ENCODE results near the gene SLC6A13. TPM values are rescaled to one million over a fixed set of nuclear protein-coding genes. Genes with fewer than 3 reads are reported as not detected.

Gene SLC6A13
- total and polyA plus RNA-seq, 2 experiments from 2014 or later = 3.8 to 5.9 TPM

- 95% methylated on average over 6 of the region's 6 CpGs for WGBS (ENCODE audit: low lambda C conversion rate, missing lambda C conversion rate)
- H3K4me1 ChIP-seq (ENCODE audit: insufficient read depth) = peaks cover 4% of the 10 kb centered on the region
Measured at GRCh38 chr12:272942-273341, 10.3 kb upstream of the SLC6A13 start.

GRCh38 chr12:271161-271560, 8.5 kb upstream of the SLC6A13 start:
- WGBS (ENCODE audit: low lambda C conversion rate, missing lambda C conversion rate) = 93% methylated on average over 4 of the region's 4 CpGs
- DNase-seq (ENCODE audit: low spot score) = no peak
- TF ChIP-seq EZH2phosphoT487 (IDR thresholded peaks at IDR 0.05; ENCODE audit: low read depth, severe bottlenecking, unreplicated experiment) (no peak), CTCF (IDR thresholded peaks at IDR 0.05; ENCODE audit: poor library complexity) (no peak), EZH2 (IDR thresholded peaks at IDR 0.05; ENCODE audit: borderline replicate concordance) (no peak)

More at GRCh38 chr12:272942-273341, 10.3 kb upstream of the SLC6A13 start:
- H3K79me2 ChIP-seq = no peaks in the 10 kb centered on the region
- DNase-seq (ENCODE audit: low spot score) = no peak
- no peaks in the 10 kb centered on the region for H3K9me2 ChIP-seq (replicated peaks; ENCODE audit: insufficient read depth)
- H2AFZ ChIP-seq = no peak overlapping the region
- no peaks in the 10 kb centered on the region for H3K36me3 ChIP-seq (replicated peaks; ENCODE audit: insufficient read depth, low read depth)
- no peaks in the 10 kb centered on the region for H3K27me3 ChIP-seq
- H4K20me1 ChIP-seq (ENCODE audit: insufficient read depth, poor library complexity, severe bottlenecking) = no peaks in the 10 kb centered on the region
- no peak overlapping the region for H3K4me3 ChIP-seq
- no peaks in the 10 kb centered on the region for H3K9me3 ChIP-seq (ENCODE audit: low read depth)
- no peak overlapping the region for H3K4me2 ChIP-seq
- H3K27ac ChIP-seq = no peak overlapping the region
- TF ChIP-seq CTCF (IDR thresholded peaks at IDR 0.05; ENCODE audit: poor library complexity) (no peak), EZH2 (IDR thresholded peaks at IDR 0.05; ENCODE audit: borderline replicate concordance) (no peak), EZH2phosphoT487 (IDR thresholded peaks at IDR 0.05; ENCODE audit: low read depth, severe bottlenecking, unreplicated experiment) (no peak)

GRCh38 chr12:269191-269590, 6.6 kb upstream of the SLC6A13 start:
- Histone ChIP-seq H3K4me3 (no peak overlapping the region), H3K27ac (no peak overlapping the region), H3K9me3 (ENCODE audit: low read depth) (no peaks in the 10 kb centered on the region), H3K79me2 (no peaks in the 10 kb centered on the region), H3K36me3 (replicated peaks; ENCODE audit: insufficient read depth, low read depth) (no peaks in the 10 kb centered on the region), H3K4me1 (ENCODE audit: insufficient read depth) (peaks cover 4% of the 10 kb centered on the region), H2AFZ (no peak overlapping the region), H3K9me2 (replicated peaks; ENCODE audit: insufficient read depth) (no peaks in the 10 kb centered on the region), H3K4me2 (no peak overlapping the region), H3K27me3 (no peaks in the 10 kb centered on the region), H4K20me1 (ENCODE audit: insufficient read depth, poor library complexity, severe bottlenecking) (no peaks in the 10 kb centered on the region)
- TF ChIP-seq EZH2phosphoT487 (IDR thresholded peaks at IDR 0.05; ENCODE audit: low read depth, severe bottlenecking, unreplicated experiment) (no peak), EZH2 (IDR thresholded peaks at IDR 0.05; ENCODE audit: borderline replicate concordance) (no peak), CTCF (IDR thresholded peaks at IDR 0.05; ENCODE audit: poor library complexity) (no peak)
- 66% methylated on average over 3 of the region's 3 CpGs for WGBS (ENCODE audit: low lambda C conversion rate, missing lambda C conversion rate)
- peak; percentile 42 for DNase-seq (ENCODE audit: low spot score)

More at GRCh38 chr12:271161-271560, 8.5 kb upstream of the SLC6A13 start:
- no peak overlapping the region for H3K4me2 ChIP-seq
- peaks cover 4% of the 10 kb centered on the region for H3K4me1 ChIP-seq (ENCODE audit: insufficient read depth)
- no peaks in the 10 kb centered on the region for H3K79me2 ChIP-seq
- no peaks in the 10 kb centered on the region for H4K20me1 ChIP-seq (ENCODE audit: insufficient read depth, poor library complexity, severe bottlenecking)
- H3K27me3 ChIP-seq = no peaks in the 10 kb centered on the region
- no peaks in the 10 kb centered on the region for H3K9me2 ChIP-seq (replicated peaks; ENCODE audit: insufficient read depth)
- no peak overlapping the region for H3K4me3 ChIP-seq
- H3K36me3 ChIP-seq (replicated peaks; ENCODE audit: insufficient read depth, low read depth) = no peaks in the 10 kb centered on the region
- H2AFZ ChIP-seq = no peak overlapping the region
- no peak overlapping the region for H3K27ac ChIP-seq
- no peaks in the 10 kb centered on the region for H3K9me3 ChIP-seq (ENCODE audit: low read depth)

GRCh38 chr12:268483-268840, 5.8 kb upstream of the SLC6A13 start:
- H3K4me2 ChIP-seq = peak overlapping the region; percentile 27
- H3K36me3 ChIP-seq (replicated peaks; ENCODE audit: insufficient read depth, low read depth) = no peaks in the 10 kb centered on the region
- no peak for TF ChIP-seq EZH2phosphoT487 (IDR thresholded peaks at IDR 0.05; ENCODE audit: low read depth, severe bottlenecking, unreplicated experiment)
- no peak for TF ChIP-seq CTCF (IDR thresholded peaks at IDR 0.05; ENCODE audit: poor library complexity)
- no peak for TF ChIP-seq EZH2 (IDR thresholded peaks at IDR 0.05; ENCODE audit: borderline replicate concordance)

More at GRCh38 chr12:268483-268840, 5.8 kb upstream of the SLC6A13 start:
- Histone ChIP-seq H3K9me2 (replicated peaks; ENCODE audit: insufficient read depth) (no peaks in the 10 kb centered on the region), H3K9me3 (ENCODE audit: low read depth) (no peaks in the 10 kb centered on the region), H2AFZ (no peak overlapping the region), H3K4me3 (no peak overlapping the region), H3K27me3 (no peaks in the 10 kb centered on the region), H3K27ac (no peak overlapping the region), H4K20me1 (ENCODE audit: insufficient read depth, poor library complexity, severe bottlenecking) (no peaks in the 10 kb centered on the region), H3K4me1 (ENCODE audit: insufficient read depth) (peaks cover 4% of the 10 kb centered on the region), H3K79me2 (no peaks in the 10 kb centered on the region)
- WGBS (ENCODE audit: low lambda C conversion rate, missing lambda C conversion rate) = 66% methylated on average over 7 of the region's 7 CpGs
- DNase-seq (ENCODE audit: low spot score) = no peak
